Activated CD8-positive, alpha-beta memory T cell treated with anti-CD3 and anti-CD28 coated beads for 36 hours (primary cell): ENCODE measurements around the gene EBI3. TPM values are rescaled to one million over a fixed set of nuclear protein-coding genes. Genes with fewer than 3 reads are reported as not detected.
"Not testable (repeated sequence)": the region's sequence is repeated elsewhere in the genome, so short reads cannot be mapped to it uniquely, and the experiment has no call there.

Experiments used
- CTCF ChIA-PET: fragments of 350-600 bp; sonication (Branson Sonifier 250); formaldehyde crosslinking; loops from one replicate; lab custom pipeline; 2021; ENCODE audit warnings: antibody characterized with exemption; lab: Charles Lee
- POLR2A ChIA-PET: fragments of 350-600 bp; sonication (Branson Sonifier 250); formaldehyde crosslinking; loops from one replicate; lab custom pipeline; 2021; ENCODE audit warnings: antibody characterized with exemption; lab: Charles Lee
- total RNA-seq, 2 experiments: library from RNA; stranded (reverse); gene quantifications; one replicate each; pipeline ENCODE4 v1.2.3, GENCODE V29; 2021

Gene EBI3
- total RNA-seq, 2 experiments from 2014 or later = 8.4 to 9.7 TPM

GRCh38 chr19:4231521-4231920, 2.2 kb downstream of the EBI3 start:
- CTCF ChIA-PET = interaction anchor here (0.7 kb wide), 1 partner anchor 68 kb away, joined by 3 read pairs; no protein-coding TSS in a partner anchor
- POLR2A ChIA-PET = not testable (repeated sequence)

- POLR2A ChIA-PET = interaction anchor here (0.6 kb wide), 2 partner anchors 10 to 16 kb away, joined by 3 to 5 read pairs; no protein-coding TSS in a partner anchor
- CTCF ChIA-PET = interaction anchor here (0.7 kb wide), 2 partner anchors 15 to 327 kb away, joined by 3 read pairs; no protein-coding TSS in a partner anchor
These were observed 2.8 kb downstream of the EBI3 start for GRCh38 chr19:4232139-4232538.

- ChIA-PET POLR2A (interaction anchor here (0.6 kb wide), 1 partner anchor 15 kb away, joined by 5 read pairs; no protein-coding TSS in a partner anchor), CTCF (interaction anchor here (0.6 to 0.7 kb wide), 4 partner anchors 16 to 326 kb away, joined by 3 read pairs; no protein-coding TSS in a partner anchor)
These were observed 3.4 kb downstream of the EBI3 start for GRCh38 chr19:4232614-4233281.

GRCh38 chr19:4233282-4233853, 4.0 kb downstream of the EBI3 start:
- POLR2A ChIA-PET = no interaction called here

GRCh38 chr19:4234142-4234861, 5.0 kb downstream of the EBI3 start:
- POLR2A ChIA-PET = interaction anchor here (0.6 kb wide), 1 partner anchor 11 kb away, joined by 8 read pairs; no protein-coding TSS in a partner anchor
- CTCF ChIA-PET = interaction anchor here (0.8 to 1.0 kb wide), 2 partner anchors 19 to 26 kb away, joined by 3 read pairs; no protein-coding TSS in a partner anchor

More at GRCh38 chr19:4233282-4233853, 4.0 kb downstream of the EBI3 start:
- CTCF ChIA-PET = interaction anchor here (0.6 to 1.0 kb wide), 3 partner anchors 16 to 55 kb away, joined by 3 read pairs; no protein-coding TSS in a partner anchor

GRCh38 chr19:4234862-4235201, 5.5 kb downstream of the EBI3 start:
- CTCF ChIA-PET = interaction anchor here (0.8 kb wide), 1 partner anchor 27 kb away, joined by 3 read pairs; no protein-coding TSS in a partner anchor
- POLR2A ChIA-PET = interaction anchor here (0.6 kb wide), 1 partner anchor 11 kb away, joined by 8 read pairs; no protein-coding TSS in a partner anchor

GRCh38 chr19:4237510-4237909, 8.2 kb downstream of the EBI3 start:
- POLR2A ChIA-PET = not testable (repeated sequence)
- CTCF ChIA-PET = interaction anchor here (0.6 kb wide), 1 partner anchor 111 kb away, joined by 3 read pairs; no protein-coding TSS in a partner anchor

GRCh38 chr19:4238831-4239230, 9.5 kb downstream of the EBI3 start:
- POLR2A ChIA-PET = no interaction called here

GRCh38 chr19:4241824-4242430, 12.6 kb downstream of the EBI3 start:
- ChIA-PET POLR2A (interaction anchor here (0.6 kb wide), 1 partner anchor 10 kb away, joined by 3 read pairs; no protein-coding TSS in a partner anchor), CTCF (no interaction called here)

More at GRCh38 chr19:4238831-4239230, 9.5 kb downstream of the EBI3 start:
- CTCF ChIA-PET = no interaction called here

- CTCF ChIA-PET = not testable (repeated sequence)
- POLR2A ChIA-PET = interaction anchor here (0.6 to 0.7 kb wide), 2 partner anchors 11 to 90 kb away, joined by 8 to 11 read pairs; no protein-coding TSS in a partner anchor
These were observed 16.6 kb downstream of the EBI3 start for GRCh38 chr19:4245938-4246337.

GRCh38 chr19:4246767-4247593, 17.7 kb downstream of the EBI3 start, which contains the start of gene YJU2:
TSS of gene YJU2 (plus strand) at chr19:4247080. CDS start at chr19:4247147, 67 bp downstream.
- POLR2A ChIA-PET = interaction anchor here (0.5 to 0.8 kb wide), 4 partner anchors 142 to 259 kb away, joined by 3 to 5 read pairs (median 4); no protein-coding TSS in a partner anchor
- CTCF ChIA-PET = interaction anchor here (0.6 kb wide), 1 partner anchor 100 kb away, joined by 5 read pairs; no protein-coding TSS in a partner anchor

GRCh38 chr19:4256563-4256962, 27.2 kb downstream of the EBI3 start:
- CTCF ChIA-PET = interaction anchor here (1.4 to 5.3 kb wide), 2 partner anchors 8 to 11 kb away, joined by 3 to 19 read pairs; no protein-coding TSS in a partner anchor
- POLR2A ChIA-PET = interaction anchor here (0.6 kb wide), 1 partner anchor 318 kb away, joined by 4 read pairs; no protein-coding TSS in a partner anchor

- CTCF ChIA-PET = interaction anchor here (1.4 to 5.3 kb wide), 2 partner anchors 9 to 10 kb away, joined by 3 to 19 read pairs; no protein-coding TSS in a partner anchor
- POLR2A ChIA-PET = interaction anchor here (0.6 kb wide), 1 partner anchor 317 kb away, joined by 4 read pairs; no protein-coding TSS in a partner anchor
These were observed 27.7 kb downstream of the EBI3 start for GRCh38 chr19:4257025-4257424.

GRCh38 chr19:4258181-4258580, 28.9 kb downstream of the EBI3 start:
- ChIA-PET POLR2A (no interaction called here), CTCF (interaction anchor here (0.7 to 5.3 kb wide), 2 partner anchors 9 to 27 kb away, joined by 6 to 19 read pairs; no protein-coding TSS in a partner anchor)

GRCh38 chr19:4260613-4261191, 31.4 kb downstream of the EBI3 start:
- ChIA-PET POLR2A (no interaction called here), CTCF (interaction anchor here (0.6 kb wide), 2 partner anchors 68 to 235 kb away, joined by 3 read pairs; no protein-coding TSS in a partner anchor)

- POLR2A ChIA-PET = interaction anchor here (0.5 kb wide), 1 partner anchor 117 kb away, joined by 3 read pairs; no protein-coding TSS in a partner anchor
- CTCF ChIA-PET = interaction anchor here (0.7 to 2.4 kb wide), 2 partner anchors 9 to 115 kb away, joined by 5 read pairs; no protein-coding TSS in a partner anchor
These were observed 35.5 kb downstream of the EBI3 start for GRCh38 chr19:4264812-4265211.
